ENCODE measurements around the gene ATP8A2.

GRCh38 chr13:25380082-25380481 lies 8.3 kb downstream of the ATP8A2 start:
- no peak for TF ChIP-seq EZH2 (IDR thresholded peaks at IDR 0.05)
- TF ChIP-seq POLR2AphosphoS5 (IDR thresholded peaks at IDR 0.05; ENCODE audit: borderline replicate concordance, low read depth, low read length), result no peak
- TF ChIP-seq FOXP2 (optimal IDR thresholded peaks at IDR 0.05; ENCODE audit: control extremely low read depth, extremely low read length, insufficient read depth), result no peak
